GM19467 (cell line): Measurements from ENCODE around the gene GLRA3.
"Not testable (repeated sequence)": the region's sequence is repeated elsewhere in the genome, so short reads cannot be mapped to it uniquely, and the experiment has no call there.

Experiments used
- ATAC-seq: cut with Tn5 transposase; IDR thresholded peaks from one replicate; pipeline ENCODE4 v1.9.1; 2021; ENCODE audit warnings: mild to moderate bottlenecking, moderate library complexity; ENCODE audit not compliant: unreplicated experiment

Gene GLRA3

GRCh38 chr4:174716986-174717770, 111.9 kb downstream of the GLRA3 start:
- ATAC-seq: no peak

DNA sequence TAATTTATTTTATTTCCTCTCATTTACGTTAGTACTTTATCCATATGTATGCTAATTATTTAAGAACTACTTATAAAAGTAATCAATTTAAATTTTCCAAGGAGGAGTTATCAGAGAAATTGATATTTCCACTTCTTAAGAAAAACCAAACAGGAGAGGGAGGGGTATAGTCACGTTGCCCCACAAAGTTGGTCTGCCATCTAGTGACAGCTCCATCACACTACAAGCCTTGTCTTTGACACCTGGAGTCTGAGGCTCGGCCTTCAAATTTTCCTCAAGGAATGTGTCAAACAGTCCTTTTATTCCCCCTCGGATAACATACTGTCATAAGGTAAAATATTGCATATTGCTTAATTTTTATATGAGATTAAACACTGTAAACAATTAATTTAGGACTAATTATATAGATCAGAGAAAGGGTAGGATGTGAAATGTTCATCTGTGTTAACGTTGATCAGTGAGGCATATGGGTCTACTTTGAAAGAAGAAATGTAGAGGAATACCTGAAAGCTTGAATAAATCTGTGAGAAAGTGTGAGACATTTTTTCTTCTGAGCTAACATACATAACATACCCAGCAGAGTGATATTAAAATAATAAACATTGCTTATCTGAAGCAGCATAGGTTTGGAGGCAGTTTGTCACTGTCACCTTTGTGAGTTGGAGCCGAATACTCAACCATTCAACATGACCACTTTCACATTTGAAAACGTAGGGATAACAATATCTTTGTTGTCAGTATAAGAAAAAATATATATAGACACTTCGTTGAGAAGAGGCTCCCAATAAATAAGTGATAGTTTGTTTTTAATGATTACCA, 114.4 kb downstream of the GLRA3 start:
- ATAC-seq: peak; percentile 95

GRCh38 chr4:174713821-174714220, 115.2 kb downstream of the GLRA3 start:
- no peak for ATAC-seq

DNA sequence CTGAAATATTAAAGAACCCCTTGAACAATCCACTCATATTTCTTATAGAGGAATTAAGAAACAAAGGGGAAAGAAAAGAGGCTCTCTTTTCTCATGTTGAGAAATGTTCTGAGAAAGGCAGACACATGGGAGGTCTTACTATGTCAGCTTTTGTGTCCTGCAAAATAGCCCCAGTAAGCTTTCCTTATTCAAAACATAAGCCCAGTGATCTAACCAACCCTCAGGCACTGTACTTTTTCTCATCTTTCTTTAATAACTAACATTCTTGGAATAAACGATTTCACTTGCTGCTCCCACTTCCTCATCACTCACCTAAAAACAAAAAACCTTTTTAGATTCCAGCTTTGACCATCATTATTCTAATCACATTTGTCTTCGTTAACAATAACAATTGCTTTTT, 115.9 kb downstream of the GLRA3 start:
- no peak for ATAC-seq

DNA sequence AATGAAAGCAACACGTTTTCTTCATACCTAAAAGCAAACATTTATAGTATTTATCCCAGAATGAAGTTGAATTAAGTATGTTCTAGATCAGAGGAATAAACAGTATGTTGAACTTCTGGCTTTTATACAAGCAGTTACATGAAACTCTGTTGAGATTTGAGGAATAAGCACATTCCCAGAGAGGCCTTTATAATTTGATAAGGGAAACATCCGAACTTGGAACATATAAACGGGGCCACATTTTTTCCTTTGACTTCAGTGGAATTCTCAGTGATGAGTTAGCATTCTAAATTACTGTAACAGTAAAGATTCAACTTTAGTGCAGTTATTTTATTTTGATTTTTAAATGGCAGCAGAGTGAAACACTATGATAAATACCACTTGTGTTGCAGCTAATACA, 119.5 kb downstream of the GLRA3 start:
- ATAC-seq: no peak

DNA sequence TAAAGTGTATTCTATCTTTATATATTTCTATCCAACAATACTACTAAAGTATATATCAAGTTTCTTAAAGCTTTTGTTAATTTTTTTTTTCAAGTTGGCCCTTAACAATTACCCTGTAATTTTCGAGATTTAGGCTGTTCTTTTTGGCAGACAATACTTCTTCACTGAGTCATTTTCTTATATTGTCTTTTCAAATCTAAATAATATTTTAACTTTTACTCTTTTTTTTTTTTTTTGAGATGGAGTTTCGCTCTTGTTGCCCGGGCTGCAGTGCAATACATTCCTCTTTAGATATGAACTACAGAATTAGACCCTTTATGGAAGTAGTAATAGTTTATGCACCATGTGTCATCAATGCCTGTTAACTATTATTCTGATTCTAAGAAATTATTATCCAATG, 120.7 kb downstream of the GLRA3 start:
- no peak for ATAC-seq

DNA sequence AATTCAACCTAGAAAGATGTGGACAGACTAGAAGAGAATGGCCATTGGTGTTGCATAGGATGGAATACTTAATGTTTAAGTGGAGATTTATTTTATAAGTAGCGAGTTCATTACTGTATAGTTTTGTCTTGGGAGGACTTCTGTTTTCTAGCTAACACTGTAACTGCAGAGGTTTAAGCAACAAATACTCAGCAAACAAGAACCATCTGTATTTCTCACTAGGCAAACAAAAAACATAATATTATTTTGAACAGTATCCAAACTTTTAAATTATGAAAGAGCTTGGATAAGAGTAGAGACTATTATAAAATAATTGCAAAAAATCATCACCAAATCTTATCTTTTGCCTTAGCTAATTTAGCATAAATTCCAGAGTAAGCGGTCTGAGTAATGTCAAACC, 121.1 kb downstream of the GLRA3 start:
- ATAC-seq: no peak

GRCh38 chr4:174707051-174707676, 121.9 kb downstream of the GLRA3 start:
- peak; percentile 90 for ATAC-seq

DNA sequence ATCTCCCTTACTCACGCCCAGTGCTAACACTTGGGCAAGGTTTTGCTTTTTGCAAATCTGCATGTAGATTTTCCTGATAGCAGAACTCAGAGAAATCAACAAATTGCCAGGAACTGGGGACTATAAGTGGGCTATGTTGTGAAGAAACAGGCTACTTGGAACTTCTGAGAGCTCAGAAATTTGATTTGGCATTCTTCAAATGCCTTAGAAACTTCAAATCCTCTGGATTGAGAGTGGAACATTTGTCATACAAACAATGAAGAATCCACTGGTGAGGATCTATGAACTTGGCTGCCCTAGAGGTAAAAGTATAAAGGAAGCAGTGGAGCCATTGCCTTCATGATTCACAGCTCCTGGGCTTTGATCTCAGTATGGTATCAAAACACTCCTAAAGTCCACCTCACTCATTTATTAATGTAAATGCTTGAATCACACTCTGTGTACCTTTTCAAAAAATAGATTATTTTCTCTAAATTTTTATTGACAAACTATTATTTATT, 126.0 kb downstream of the GLRA3 start:
- no peak for ATAC-seq

DNA sequence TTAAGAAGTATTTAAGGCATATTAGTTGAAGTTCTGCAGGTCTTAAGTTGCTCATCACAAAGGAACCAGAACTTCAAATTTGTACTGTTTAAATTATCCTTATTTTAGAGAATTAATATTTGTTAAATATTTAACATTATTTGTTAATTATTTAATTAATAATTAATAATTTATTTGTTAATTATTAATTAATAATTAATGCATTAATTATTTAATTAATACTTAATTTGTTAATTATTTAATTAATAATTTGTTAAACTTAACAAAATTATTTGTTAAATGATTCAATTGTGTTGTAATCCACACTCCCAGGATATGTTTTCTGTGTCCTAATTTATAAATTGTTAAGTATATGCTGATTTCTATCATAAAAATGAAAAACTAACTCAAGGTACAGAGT, 129.4 kb downstream of the GLRA3 start:
- ATAC-seq: no peak

GRCh38 chr4:174697896-174698295, 131.2 kb downstream of the GLRA3 start:
- ATAC-seq: no peak

- ATAC-seq: no peak
Observed at GRCh38 chr4:174697202-174697601, 131.8 kb downstream of the GLRA3 start.

DNA sequence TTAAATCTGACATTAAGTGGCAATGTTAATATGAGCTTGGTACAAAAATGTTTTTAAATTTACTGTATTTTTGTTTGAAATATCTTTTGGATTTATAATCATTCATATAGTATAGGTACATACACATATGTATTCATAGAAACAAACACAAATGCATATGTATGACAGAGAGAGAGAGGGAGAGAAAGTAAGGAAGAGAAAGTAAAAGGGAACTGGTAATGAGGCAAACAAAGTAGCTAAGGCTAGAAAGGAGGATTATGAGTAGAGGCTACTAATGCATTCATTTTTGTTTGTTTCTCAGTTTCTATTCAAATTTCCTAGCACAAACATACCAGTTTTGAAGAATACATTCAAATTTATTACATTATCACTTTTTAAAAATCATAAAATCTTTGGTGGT, 132.4 kb downstream of the GLRA3 start:
- no peak for ATAC-seq

GRCh38 chr4:174691876-174692275, 137.2 kb downstream of the GLRA3 start:
- ATAC-seq: not testable (repeated sequence)

DNA sequence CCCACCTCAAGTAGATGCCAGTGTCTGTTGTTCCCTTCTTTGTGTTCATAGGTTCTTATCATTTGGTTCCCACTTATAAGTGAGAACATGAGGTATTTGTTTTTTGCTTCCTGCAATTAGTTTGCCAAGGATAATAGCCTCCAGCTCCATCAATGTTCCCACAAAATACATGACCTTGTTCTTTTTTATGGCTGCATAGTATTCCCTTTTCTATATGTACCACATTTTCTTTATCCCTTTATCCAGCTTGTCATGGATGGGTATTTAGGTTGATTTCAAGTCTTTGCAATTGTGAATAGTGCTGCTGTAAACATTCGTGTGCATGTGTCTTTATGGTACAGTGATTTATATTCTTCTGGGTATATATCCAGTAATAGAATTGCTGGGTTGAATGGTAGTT, 138.4 kb downstream of the GLRA3 start:
- ATAC-seq: no peak

DNA sequence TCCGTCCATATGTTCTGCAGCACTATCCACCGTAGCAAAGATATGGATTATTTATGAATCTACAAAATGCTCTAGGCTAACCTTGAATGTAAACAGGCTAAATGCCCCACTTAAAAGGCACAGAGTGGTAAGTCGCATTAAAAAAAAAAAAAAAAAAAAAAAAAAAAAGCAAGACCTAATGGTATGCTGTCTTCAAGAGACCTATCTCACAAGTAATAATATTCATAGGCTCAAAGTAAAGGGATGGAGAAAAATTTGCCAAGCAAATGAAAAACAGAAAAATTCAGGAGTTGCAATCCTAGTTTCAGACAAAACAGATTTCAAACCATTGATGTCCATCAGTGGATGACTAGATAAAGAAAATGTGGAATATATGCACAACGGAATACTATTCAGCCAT, 139.4 kb downstream of the GLRA3 start:
- no peak for ATAC-seq

DNA sequence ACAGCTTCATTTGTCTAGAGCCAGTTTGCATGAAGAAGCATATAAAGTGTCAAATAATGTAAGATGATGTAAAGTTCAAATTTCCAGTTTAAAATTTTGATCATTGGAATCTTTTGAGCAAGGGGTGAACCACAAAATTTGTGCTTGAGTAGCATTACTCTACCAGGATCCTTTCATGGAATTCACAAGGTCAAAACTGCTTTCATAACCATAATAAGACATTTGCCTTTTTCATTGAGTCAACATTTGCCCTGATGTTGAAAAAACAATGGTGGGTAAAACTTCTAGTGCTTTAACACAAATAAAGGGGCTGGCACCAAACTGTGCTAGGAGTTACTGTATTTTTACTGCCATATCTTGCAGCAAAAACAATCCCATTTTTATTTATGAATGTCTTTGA, 142.2 kb downstream of the GLRA3 start:
- ATAC-seq: no peak

DNA sequence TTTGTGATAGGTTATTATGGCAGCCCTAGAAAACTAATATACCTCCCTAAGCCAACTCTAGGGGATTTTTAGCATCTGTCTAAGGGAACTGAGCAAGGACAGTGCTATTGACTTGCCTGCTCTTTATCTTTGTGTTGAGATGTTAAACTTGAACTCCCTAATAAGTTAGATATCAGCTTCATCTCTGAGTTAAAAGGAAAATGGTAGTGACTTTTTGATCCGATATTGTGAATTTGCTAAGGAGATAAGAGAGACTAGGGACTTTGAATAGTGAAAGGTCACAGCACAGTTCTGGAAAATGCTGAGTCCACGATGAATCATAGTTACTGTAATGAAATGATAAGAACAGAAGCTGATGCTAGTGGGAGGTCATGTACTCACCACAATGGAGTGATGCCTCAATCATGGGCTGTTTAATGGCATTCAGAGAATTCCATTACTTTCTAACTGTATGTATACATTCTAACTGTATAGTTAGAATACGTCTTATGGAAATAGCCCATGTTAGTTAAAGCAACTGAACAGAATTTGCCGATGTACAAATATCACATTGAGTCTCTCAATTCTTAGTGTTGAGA, 147.2 kb downstream of the GLRA3 start:
- ATAC-seq: no peak

GRCh38 chr4:174674305-174674840, 154.7 kb downstream of the GLRA3 start:
- no peak for ATAC-seq

- no peak for ATAC-seq
Observed at GRCh38 chr4:174673865-174674264, 155.2 kb downstream of the GLRA3 start.

GRCh38 chr4:174672276-174672675, 156.8 kb downstream of the GLRA3 start:
- ATAC-seq: no peak
